HCT116 (cell line): Measurements from ENCODE around the gene CAMKMT. TPM values are rescaled to one million over a fixed set of nuclear protein-coding genes. Genes with fewer than 3 reads are reported as not detected.

ENCODE experiments used
- ATAC-seq: fragments of 200-7000 bp; cut with Tn5 transposase; 2 replicates; pipeline ENCODE4 v1.9.1; 2020; ENCODE audit warnings: mild to moderate bottlenecking, moderate library complexity
- BruUV-seq: library from RNA; stranded (reverse); fragments of 400-500 nt; replicated peaks from 2 replicates; lab custom pipeline; 2021; lab: Mats Ljungman, UMichigan
- CTCF ChIA-PET: fragments of 300-600 bp; sonication (Branson Sonifier 250); formaldehyde crosslinking; loops from one replicate; lab custom pipeline; 2021; ENCODE audit warnings: antibody characterized with exemption; lab: Charles Lee
- POLR2A ChIA-PET: fragments of 300-600, 350-600 bp; sonication (Branson Sonifier 250); formaldehyde crosslinking; loops from one replicate; lab custom pipeline; 2021; ENCODE audit warnings: antibody characterized with exemption; lab: Charles Lee
- RAD21 ChIA-PET, 2 experiments: fragments of 300-600 bp; sonication (Branson Sonifier 250); formaldehyde crosslinking; loops; one replicate each; lab custom pipeline; 2023; ENCODE audit warnings: low total read pairs in 2 of 2; ENCODE audit not compliant: uncharacterized antibody in 2 of 2, unreplicated experiment in 2 of 2, low non-redundant PET in 1 of 2; lab: Charles Lee
- DNase-seq: peaks from one replicate; pipeline ENCODE4 v3.0.0-alpha.2; 2010; ENCODE audit warnings: low read depth, low spot score
- H2AFZ ChIP-seq: fragments of 200-600 bp; shearing (Covaris generic), sonication (generic); 2 replicates; pipeline ENCODE4 v1.6.1; 2017; ENCODE audit warnings: low read depth, mixed run types, mixed read lengths, antibody characterized with exemption, low read length; ENCODE audit not compliant: poor library complexity, severe bottlenecking
- H3K27ac ChIP-seq: 2 replicates; pipeline ENCODE4 v1.5.1; 2012; ENCODE audit warnings: low read depth, low read length
- H3K27me3 ChIP-seq: fragments of 200-600 bp; sonication (generic); 2 replicates; pipeline ENCODE4 v1.6.1; 2016; ENCODE audit warnings: mixed run types, low read length, mixed read lengths; ENCODE audit not compliant: insufficient read depth
- H3K36me3 ChIP-seq, 2 experiments: fragments of 200-500 bp in 1 of 2; fragments of 200-600 bp in 1 of 2; sonication (Bioruptor generic) in 1 of 2; sonication (generic) in 1 of 2; 2 replicates each; pipeline versions ENCODE4 v1.5.1 to v1.6.1; 2014 to 2016; ENCODE audit warnings: low read length in 2 of 2, inconsistent platforms in 1 of 2, mixed read lengths in 1 of 2, mixed run types in 1 of 2; ENCODE audit not compliant: insufficient read depth in 2 of 2, control insufficient read depth in 1 of 2
- H3K4me1 ChIP-seq, 2 experiments: fragments of 200-600 bp in 1 of 2; sonication (generic) in 1 of 2; 2 replicates each; pipeline versions ENCODE4 v1.5.1 to v1.6.1; 2012 to 2017; ENCODE audit warnings: low read length in 2 of 2, inconsistent platforms in 1 of 2, mild to moderate bottlenecking in 1 of 2, mixed read lengths in 1 of 2, mixed run types in 1 of 2, moderate library complexity in 1 of 2; ENCODE audit not compliant: insufficient read depth in 2 of 2, control insufficient read depth in 1 of 2
- H3K4me2 ChIP-seq: fragments of 200-600 bp; sonication (generic); 2 replicates; pipeline ENCODE4 v1.6.1; 2017; ENCODE audit warnings: mixed run types, low read length, mixed read lengths
- H3K4me3 ChIP-seq, 2 experiments: fragments of 200-600 bp in 1 of 2; sonication (generic) in 1 of 2; replicated peaks in 1 of 2; 2 replicates each; pipeline ENCODE4 v1.5.1; 2011 to 2016; ENCODE audit warnings: low read length in 2 of 2, control low read depth in 1 of 2, low read depth in 1 of 2, mild to moderate bottlenecking in 1 of 2, mixed read lengths in 1 of 2, mixed run types in 1 of 2
- H3K79me2 ChIP-seq: fragments of 200-600 bp; sonication (generic); 2 replicates; pipeline ENCODE4 v1.6.1; 2017; ENCODE audit warnings: mild to moderate bottlenecking, mixed run types, low read length, moderate library complexity, mixed read lengths; ENCODE audit not compliant: insufficient read depth
- H3K9ac ChIP-seq: fragments of 200-600 bp; sonication (generic); 2 replicates; pipeline ENCODE4 v1.6.1; 2016; ENCODE audit warnings: low read length, mixed read lengths
- H3K9me2 ChIP-seq: fragments of 200-600 bp; sonication (generic), shearing (Covaris generic); 2 replicates; pipeline ENCODE4 v1.6.1; 2017; ENCODE audit warnings: mixed run types, mild to moderate bottlenecking, moderate library complexity; ENCODE audit not compliant: insufficient read depth
- H3K9me3 ChIP-seq, 2 experiments: fragments of 200-500 bp in 1 of 2; fragments of 200-600 bp in 1 of 2; sonication (Bioruptor generic) in 1 of 2; sonication (generic) in 1 of 2; 2 replicates each; pipeline ENCODE4 v1.6.1; 2014 to 2017; ENCODE audit warnings: low read length in 2 of 2, mixed read lengths in 2 of 2, inconsistent platforms in 1 of 2, low read depth in 1 of 2, mild to moderate bottlenecking in 1 of 2, mixed run types in 1 of 2, moderate library complexity in 1 of 2; ENCODE audit not compliant: control insufficient read depth in 1 of 2, insufficient read depth in 1 of 2
- H4K20me1 ChIP-seq: fragments of 200-600 bp; sonication (generic), shearing (Covaris generic); 2 replicates; pipeline ENCODE4 v1.6.1; 2017; ENCODE audit warnings: mixed run types, mild to moderate bottlenecking, moderate library complexity; ENCODE audit not compliant: insufficient read depth
- CBX3 ChIP-seq: IDR thresholded peaks from 2 replicates; pipeline ENCODE4 v1.6.1; 2012; ENCODE audit warnings: low read depth
- EGR1 ChIP-seq: IDR thresholded peaks from 2 replicates; pipeline ENCODE4 v1.6.1; 2012; ENCODE audit warnings: low read depth
- ELF1 ChIP-seq: IDR thresholded peaks from 2 replicates; pipeline ENCODE4 v1.6.1; 2012; ENCODE audit warnings: low read depth, borderline replicate concordance
- FOSL1 ChIP-seq: IDR thresholded peaks from 2 replicates; pipeline ENCODE4 v1.6.1; 2012; ENCODE audit warnings: low read depth
- JUND ChIP-seq: IDR thresholded peaks from 2 replicates; pipeline ENCODE4 v1.6.1; 2012
- POLR2A ChIP-seq: IDR thresholded peaks from 2 replicates; pipeline ENCODE4 v1.7.0; 2011; ENCODE audit warnings: borderline replicate concordance; ENCODE audit not compliant: insufficient read depth, insufficient read length; ENCODE audit errors: extremely low read depth
- POLR2AphosphoS5 ChIP-seq: IDR thresholded peaks from 2 replicates; pipeline ENCODE4 v1.6.1; 2011; ENCODE audit warnings: mild to moderate bottlenecking, low read depth, low read length, moderate library complexity
- TCF7L2 ChIP-seq: IDR thresholded peaks from 2 replicates; pipeline ENCODE4 v1.7.0; 2011; ENCODE audit warnings: borderline replicate concordance, inconsistent platforms; ENCODE audit not compliant: insufficient read depth, insufficient read length; ENCODE audit errors: extremely low read depth
- YY1 ChIP-seq: IDR thresholded peaks from 2 replicates; pipeline ENCODE4 v1.6.1; 2011; ENCODE audit warnings: low read length, low read depth, moderate library complexity, mild to moderate bottlenecking; ENCODE audit not compliant: insufficient replicate concordance; ENCODE audit errors: extremely low read depth
- intact Hi-C: fragments of 100-400 bp; cut with micrococcal nuclease; formaldehyde crosslinking; loops from 2 replicates; pipeline ENCODE4 v1.10.0; 2022
- total RNA-seq: library from RNA; stranded (reverse); gene quantifications from one replicate; pipeline ENCODE4 v1.2.1, GENCODE V29; 2021; ENCODE audit not compliant: unreplicated experiment
- TF ChIP-seq, protein P1 (sequence below): IDR thresholded peaks from 2 replicates; pipeline ENCODE4 v1.6.1; 2011; ENCODE audit warnings: mild to moderate bottlenecking, low read length, moderate library complexity; ENCODE audit not compliant: insufficient replicate concordance; ENCODE audit errors: extremely low read depth

The CAMKMT gene
- total RNA-seq, 1 experiment from 2014 or later, result 10.6 TPM

DNA sequence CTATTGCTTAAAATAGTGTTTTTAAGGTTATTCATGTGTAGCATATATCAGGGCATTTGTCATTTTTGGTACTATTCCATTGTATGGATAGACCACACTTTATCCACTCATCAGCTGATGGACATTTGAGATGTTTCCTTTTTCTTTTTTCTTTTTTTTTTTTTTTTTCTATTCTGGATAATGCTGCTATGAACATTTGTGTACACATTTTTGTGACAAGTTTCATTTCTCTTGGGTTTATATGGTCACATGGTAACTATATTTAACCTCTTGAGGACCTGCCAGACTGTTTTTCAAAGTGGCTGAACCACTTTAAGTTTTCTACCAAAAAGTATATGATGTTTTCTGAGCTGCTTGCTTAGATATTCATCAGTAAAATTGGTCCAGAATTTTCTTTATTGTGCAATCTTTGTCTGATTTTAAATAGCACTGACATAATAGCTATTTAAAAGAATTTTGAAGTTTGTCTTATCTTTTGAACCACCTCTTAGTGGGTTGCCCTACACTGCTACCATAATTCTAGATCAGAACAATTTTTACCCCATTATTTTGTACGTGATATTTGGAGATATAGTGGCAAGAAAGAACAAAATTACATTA is 360.4 kb downstream of the CAMKMT start:
- Histone ChIP-seq H3K4me2 (no peak overlapping the region), H2AFZ (no peak overlapping the region), H3K9ac (no peak overlapping the region), H3K27me3 (no peaks in the 10 kb centered on the region), H3K79me2 (no peaks in the 10 kb centered on the region), H3K36me3 (no peaks in the 10 kb centered on the region), H3K27ac (no peak overlapping the region), H3K4me1 (no peaks in the 10 kb centered on the region), H3K9me3 (no peaks in the 10 kb centered on the region), H4K20me1 (no peaks in the 10 kb centered on the region), H3K9me2 (no peaks in the 10 kb centered on the region), H3K4me3 (no peak overlapping the region)
- intact Hi-C loops, result no loop called here
- ChIA-PET POLR2A (no interaction called here), CTCF (no interaction called here), RAD21 (no interaction called here)
- ATAC-seq (no peak), DNase-seq (no peak)
- no TSS peak for BruUV-seq
- TF ChIP-seq YY1, result no peak
- no peak for TF ChIP-seq TCF7L2
- no peak for TF ChIP-seq FOSL1
- no peak for TF ChIP-seq CBX3
- no peak for TF ChIP-seq POLR2AphosphoS5
- TF ChIP-seq ELF1, result no peak
- no peak for TF ChIP-seq EGR1
- TF ChIP-seq POLR2A, result no peak
- TF ChIP-seq, protein P1, sequence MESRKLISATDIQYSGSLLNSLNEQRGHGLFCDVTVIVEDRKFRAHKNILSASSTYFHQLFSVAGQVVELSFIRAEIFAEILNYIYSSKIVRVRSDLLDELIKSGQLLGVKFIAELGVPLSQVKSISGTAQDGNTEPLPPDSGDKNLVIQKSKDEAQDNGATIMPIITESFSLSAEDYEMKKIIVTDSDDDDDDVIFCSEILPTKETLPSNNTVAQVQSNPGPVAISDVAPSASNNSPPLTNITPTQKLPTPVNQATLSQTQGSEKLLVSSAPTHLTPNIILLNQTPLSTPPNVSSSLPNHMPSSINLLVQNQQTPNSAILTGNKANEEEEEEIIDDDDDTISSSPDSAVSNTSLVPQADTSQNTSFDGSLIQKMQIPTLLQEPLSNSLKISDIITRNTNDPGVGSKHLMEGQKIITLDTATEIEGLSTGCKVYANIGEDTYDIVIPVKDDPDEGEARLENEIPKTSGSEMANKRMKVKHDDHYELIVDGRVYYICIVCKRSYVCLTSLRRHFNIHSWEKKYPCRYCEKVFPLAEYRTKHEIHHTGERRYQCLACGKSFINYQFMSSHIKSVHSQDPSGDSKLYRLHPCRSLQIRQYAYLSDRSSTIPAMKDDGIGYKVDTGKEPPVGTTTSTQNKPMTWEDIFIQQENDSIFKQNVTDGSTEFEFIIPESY, result no peak
- TF ChIP-seq JUND, result no peak
